H1 (cell line): ENCODE data around the gene RDH5. TPM values are rescaled to one million over a fixed set of nuclear protein-coding genes. Genes with fewer than 3 reads are reported as not detected.

Source experiments
- CTCF ChIA-PET: fragments of 300-600 bp; sonication (Branson Sonifier 250); formaldehyde crosslinking; loops from one replicate; lab custom pipeline; 2021; ENCODE audit not compliant: partially characterized antibody; lab: Charles Lee
- POLR2A ChIA-PET: fragments of 300-600 bp; sonication (Branson Sonifier 250); formaldehyde crosslinking; loops from one replicate; lab custom pipeline; 2021; ENCODE audit warnings: inconsistent platforms; ENCODE audit not compliant: partially characterized antibody; lab: Charles Lee
- DNase-seq, 2 experiments: peaks; one replicate each; pipeline versions ENCODE4 v3.0.0 to v3.0.0-alpha.2; 2010 to 2022; ENCODE audit warnings: low spot score in 2 of 2, low read depth in 1 of 2, mixed read lengths in 1 of 2
- FAIRE-seq: peaks from 2 replicates; lab custom pipeline; 2011; peaks lifted over from hg19 to GRCh38; lab: Jason Lieb, UNC
- H2AFZ ChIP-seq: 2 replicates; pipeline ENCODE4 v1.8.1; 2012; ENCODE audit warnings: low read length, inconsistent platforms
- H2AK5ac ChIP-seq: 2 replicates; pipeline ENCODE4 v1.6.1; 2013; ENCODE audit warnings: low read depth, low read length
- H2BK120ac ChIP-seq: replicated peaks from 2 replicates; pipeline ENCODE3; 2013; ENCODE audit warnings: low read depth, low read length, inconsistent platforms
- H2BK12ac ChIP-seq: 2 replicates; pipeline ENCODE4 v1.6.1; 2013; ENCODE audit warnings: low read depth, low read length
- H2BK15ac ChIP-seq: 2 replicates; pipeline ENCODE4 v1.6.1; 2013; ENCODE audit warnings: low read length
- H2BK20ac ChIP-seq: 2 replicates; pipeline ENCODE4 v1.6.1; 2013; ENCODE audit warnings: low read length
- H2BK5ac ChIP-seq: 2 replicates; pipeline ENCODE4 v1.6.1; 2013; ENCODE audit warnings: low read depth, low read length
- H3K14ac ChIP-seq: 2 replicates; pipeline ENCODE4 v1.6.1; 2013; ENCODE audit warnings: inconsistent platforms; ENCODE audit not compliant: insufficient read length
- H3K18ac ChIP-seq: 2 replicates; pipeline ENCODE4 v1.6.1; 2013; ENCODE audit warnings: low read length; ENCODE audit errors: extremely low read depth
- H3K23ac ChIP-seq: 2 replicates; pipeline ENCODE4 v1.6.1; 2013; ENCODE audit warnings: inconsistent platforms; ENCODE audit not compliant: insufficient read length
- H3K23me2 ChIP-seq: 2 replicates; pipeline ENCODE4 v1.6.1; 2013; ENCODE audit warnings: low read depth, low read length
- H3K27ac ChIP-seq: 2 replicates; pipeline ENCODE4 v1.6.1; 2011; ENCODE audit warnings: low read depth, low read length, inconsistent platforms
- H3K27me3 ChIP-seq, 4 experiments: replicated peaks in 1 of 4; 1 replicate in 1 of 4; 2 replicates in 3 of 4; pipeline versions ENCODE4 v1.6.1 to v1.8.1; 2011 to 2013; ENCODE audit warnings: low read length in 3 of 4, mild to moderate bottlenecking in 3 of 4, inconsistent platforms in 2 of 4, mixed read lengths in 2 of 4, moderate library complexity in 1 of 4; ENCODE audit not compliant: control insufficient read depth in 3 of 4, insufficient read depth in 3 of 4; ENCODE audit errors: extremely low read depth in 1 of 4
- H3K36me3 ChIP-seq, 4 experiments: 2 replicates each; pipeline versions ENCODE4 v1.6.1 to v1.8.1; 2011 to 2013; ENCODE audit warnings: mild to moderate bottlenecking in 4 of 4, low read length in 3 of 4, moderate library complexity in 2 of 4, control low read depth in 1 of 4, inconsistent platforms in 1 of 4; ENCODE audit not compliant: insufficient read depth in 4 of 4, control insufficient read depth in 2 of 4
- H3K4ac ChIP-seq: replicated peaks from 2 replicates; pipeline ENCODE3; 2013; ENCODE audit warnings: low read length, low read depth, mixed read lengths, inconsistent platforms; ENCODE audit not compliant: insufficient read length
- H3K4me1 ChIP-seq, 4 experiments: replicated peaks in 1 of 4; 1 replicate in 1 of 4; 2 replicates in 3 of 4; pipeline versions ENCODE4 v1.6.1 to v1.8.1; 2011 to 2013; ENCODE audit warnings: low read length in 3 of 4, inconsistent platforms in 2 of 4, mixed read lengths in 1 of 4; ENCODE audit not compliant: insufficient read depth in 4 of 4, control insufficient read depth in 3 of 4
- H3K4me2 ChIP-seq, 2 experiments: 2 replicates each; pipeline versions ENCODE4 v1.6.1 to v1.8.1; 2011 to 2013; ENCODE audit warnings: low read depth in 2 of 2, low read length in 2 of 2, control low read depth in 1 of 2, inconsistent platforms in 1 of 2, mild to moderate bottlenecking in 1 of 2; ENCODE audit not compliant: insufficient read depth in 1 of 2
- H3K4me3 ChIP-seq, 4 experiments: fragments of 200-600, 300-600 bp in 1 of 4; sonication (generic), shearing (Covaris generic), sonication (Bioruptor Twin) in 1 of 4; 2 replicates each; pipeline versions ENCODE4 v1.5.1 to v1.8.1; 2011 to 2016; ENCODE audit warnings: low read length in 4 of 4, low read depth in 3 of 4, control low read depth in 2 of 4, inconsistent platforms in 2 of 4, mild to moderate bottlenecking in 2 of 4, mixed read lengths in 1 of 4, moderate library complexity in 1 of 4; ENCODE audit not compliant: insufficient read depth in 2 of 4; ENCODE audit errors: extremely low read depth in 1 of 4
- H3K56ac ChIP-seq: replicated peaks from 2 replicates; pipeline ENCODE3; 2013; ENCODE audit warnings: low read depth, mild to moderate bottlenecking, mixed read lengths, low read length, inconsistent platforms; ENCODE audit not compliant: insufficient read length
- H3K79me1 ChIP-seq: 2 replicates; pipeline ENCODE4 v1.6.1; 2013; ENCODE audit warnings: low read depth, low read length, control low read depth
- H3K79me2 ChIP-seq, 2 experiments: 2 replicates each; pipeline versions ENCODE4 v1.6.1 to v1.8.1; 2012 to 2013; ENCODE audit warnings: low read length in 2 of 2, mild to moderate bottlenecking in 2 of 2, inconsistent platforms in 1 of 2; ENCODE audit not compliant: insufficient read depth in 2 of 2, control insufficient read depth in 1 of 2
- H3K9ac ChIP-seq, 4 experiments: replicated peaks in 1 of 4; 1 replicate in 1 of 4; 2 replicates in 3 of 4; pipeline versions ENCODE4 v1.6.1 to v1.8.1; 2011 to 2013; ENCODE audit warnings: low read depth in 3 of 4, low read length in 3 of 4, control low read depth in 2 of 4, mild to moderate bottlenecking in 2 of 4, moderate library complexity in 2 of 4, inconsistent platforms in 1 of 4; ENCODE audit errors: extremely low read depth in 1 of 4
- H3K9me3 ChIP-seq, 2 experiments: 2 replicates each; pipeline versions ENCODE4 v1.6.1 to v1.8.1; 2012 to 2013; ENCODE audit warnings: mild to moderate bottlenecking in 2 of 2, moderate library complexity in 2 of 2, control low read depth in 1 of 2, inconsistent platforms in 1 of 2, low read depth in 1 of 2, low read length in 1 of 2, mixed read lengths in 1 of 2; ENCODE audit not compliant: insufficient read depth in 2 of 2
- H4K20me1 ChIP-seq, 2 experiments: replicated peaks in 1 of 2; 2 replicates each; pipeline versions ENCODE3 to v1.8.1; 2011 to 2013; ENCODE audit warnings: inconsistent platforms in 2 of 2, low read length in 2 of 2, mild to moderate bottlenecking in 1 of 2; ENCODE audit not compliant: insufficient read depth in 2 of 2, control insufficient read depth in 1 of 2
- H4K5ac ChIP-seq: 2 replicates; pipeline ENCODE4 v1.6.1; 2013; ENCODE audit warnings: low read length, low read depth, mixed read lengths, inconsistent platforms; ENCODE audit not compliant: insufficient read length
- H4K8ac ChIP-seq: 2 replicates; pipeline ENCODE4 v1.8.0; 2013; ENCODE audit warnings: mild to moderate bottlenecking, moderate library complexity, low read length, inconsistent platforms; ENCODE audit not compliant: insufficient read depth; ENCODE audit errors: extremely low read depth
- H4K91ac ChIP-seq: replicated peaks from 2 replicates; pipeline ENCODE3; 2013; ENCODE audit warnings: low read length, mixed read lengths, inconsistent platforms; ENCODE audit not compliant: insufficient read length
- CREB1 ChIP-seq: IDR thresholded peaks from 2 replicates; pipeline ENCODE4 v1.6.1; 2012; ENCODE audit warnings: inconsistent platforms
- CTBP2 ChIP-seq: IDR thresholded peaks from 2 replicates; pipeline ENCODE4 v1.7.0; 2011; ENCODE audit warnings: borderline replicate concordance, mild to moderate bottlenecking, moderate library complexity, mixed read lengths, low read length; ENCODE audit not compliant: insufficient read depth, insufficient read length
- EGR1 ChIP-seq: IDR thresholded peaks from 2 replicates; pipeline ENCODE4 v1.6.1; 2011; ENCODE audit warnings: low read depth, low read length, borderline replicate concordance
- FOSL1 ChIP-seq: IDR thresholded peaks from 2 replicates; pipeline ENCODE4 v1.6.1; 2011; ENCODE audit warnings: mild to moderate bottlenecking, low read depth, low read length, moderate library complexity; ENCODE audit not compliant: insufficient read depth
- HDAC6 ChIP-seq: IDR thresholded peaks from one replicate; pipeline ENCODE4 v1.7.1; 2012; ENCODE audit warnings: low read depth, mild to moderate bottlenecking, inconsistent platforms, low read length, moderate library complexity
- MAFK ChIP-seq: IDR thresholded peaks from 2 replicates; pipeline ENCODE4 v1.6.1; 2012; ENCODE audit warnings: low read depth, mild to moderate bottlenecking, improper control_type of control experiment, low read length
- SP1 ChIP-seq: IDR thresholded peaks from 2 replicates; pipeline ENCODE4 v1.6.1; 2011; ENCODE audit warnings: low read depth, low read length
- TEAD4 ChIP-seq: IDR thresholded peaks from 2 replicates; pipeline ENCODE4 v1.6.1; 2012; ENCODE audit warnings: low read depth, low read length, inconsistent platforms, mixed read lengths
- WGBS, 2 experiments: shearing (Covaris generic) in 1 of 2; methylation state at CpG; one replicate each; pipeline versions ENCODE4 v1.1.6 to v1.1.7; 2013 to 2015; ENCODE audit warnings: low lambda C conversion rate in 2 of 2, mixed read lengths in 2 of 2, inconsistent platforms in 1 of 2, low coverage in 1 of 2, missing lambda C conversion rate in 1 of 2; ENCODE audit not compliant: insufficient replicate concordance in 2 of 2, insufficient coverage in 1 of 2, insufficient read length in 1 of 2; ENCODE audit errors: extremely low coverage in 1 of 2, missing lambda C conversion rate in 1 of 2; 5-methylcytosine and 5-hydroxymethylcytosine counted together
- polyA plus RNA-seq, 7 experiments: library from polyadenylated mRNA; depleted of rRNA in 3 of 7; stranded (reverse) in 5 of 7; unstranded in 2 of 7; fragments of >200 nt in 5 of 7; fragments of 200-250 nt in 2 of 7; gene quantifications; 1 replicate in 5 of 7; 2 replicates in 1 of 7; 4 replicates in 1 of 7; pipeline versions ENCODE4 v1.2.1 to v1.2.3, GENCODE V29; 2011 to 2013; ENCODE audit warnings: missing spikeins in 2 of 7, mixed read lengths in 2 of 7
- total RNA-seq: library from RNA; stranded (reverse); fragmentation: NEBNext Ultra II Directional; extraction: Animal tissue kit (Norgen Biotek cat#: 25700); gene quantifications from 2 replicates; pipeline ENCODE4 v1.2.1, GENCODE V29; 2021
- TF ChIP-seq, protein P1 (sequence below): IDR thresholded peaks from 2 replicates; pipeline ENCODE4 v1.6.1; 2011; ENCODE audit warnings: low read length, improper control_type of control experiment

The RDH5 gene
- total and polyA plus RNA-seq, 2 of the 8 experiments (the other 6 are each of a cell fraction or from before 2014, with no cell fraction given), result 4.2 to 6.0 TPM

- Histone ChIP-seq H3K23me2 (peaks cover 3% of the 10 kb centered on the region), H2AK5ac (no peak overlapping the region), H3K27ac (no peak overlapping the region), H4K20me1 (no peaks in the 10 kb centered on the region), H3K27me3 (no peaks in the 10 kb centered on the region), H3K56ac (no peak overlapping the region), H3K36me3 (no peaks in the 10 kb centered on the region), H3K79me2 (no peaks in the 10 kb centered on the region), H2BK15ac (0 out of 2 replicates have a peak overlapping the region, but pooled peaks have one; percentile 29), H3K4me2 (no peak overlapping the region), H4K8ac (no peak overlapping the region), H2BK20ac (0 out of 2 replicates have a peak overlapping the region, but pooled peaks have one; percentile 21), H3K79me1 (no peaks in the 10 kb centered on the region), H3K18ac (no peak overlapping the region; the same call in 1 of the 2 replicates), H3K23ac (no peak overlapping the region), H3K4me1 (peaks cover 0 to 16% (median 8%) of the 10 kb centered on the region in 4 experiments; a peak in 5 of 7 replicates), H3K14ac (no peak overlapping the region), H4K91ac (no peak overlapping the region), H3K9me3 (no peaks in the 10 kb centered on the region), H3K4ac (peak overlapping the region; percentile 87), H2BK5ac (no peak overlapping the region), H2AFZ (no peak overlapping the region), H3K4me3 (no peak overlapping the region), H2BK120ac (no peak overlapping the region), H2BK12ac (peak overlapping the region; percentile 39; the same call in 1 of the 2 replicates), H4K5ac (no peak overlapping the region), H3K9ac (no peak overlapping the region)
- no peak for DNase-seq
- ChIA-PET POLR2A (interaction anchor here (34.1 kb wide), 1 partner anchor 30 kb away, joined by 809 read pairs; no protein-coding TSS in a partner anchor), CTCF (interaction anchor here (0.9 to 11.1 kb wide), 20 partner anchors 8 to 190 kb away, joined by 3 to 229 read pairs (median 17); partner anchors contain the start of genes BLOC1S1, ITGA7, ORMDL2 and PYM1)
- no peak for FAIRE-seq
- TF ChIP-seq HDAC6, result no peak
- TF ChIP-seq EGR1, result no peak
- TF ChIP-seq CTBP2, result no peak
- no peak for TF ChIP-seq MAFK
- no peak for TF ChIP-seq FOSL1
- no peak for TF ChIP-seq SP1
- TF ChIP-seq TEAD4, result no peak
- TF ChIP-seq CREB1, result no peak
- TF ChIP-seq, protein P1, sequence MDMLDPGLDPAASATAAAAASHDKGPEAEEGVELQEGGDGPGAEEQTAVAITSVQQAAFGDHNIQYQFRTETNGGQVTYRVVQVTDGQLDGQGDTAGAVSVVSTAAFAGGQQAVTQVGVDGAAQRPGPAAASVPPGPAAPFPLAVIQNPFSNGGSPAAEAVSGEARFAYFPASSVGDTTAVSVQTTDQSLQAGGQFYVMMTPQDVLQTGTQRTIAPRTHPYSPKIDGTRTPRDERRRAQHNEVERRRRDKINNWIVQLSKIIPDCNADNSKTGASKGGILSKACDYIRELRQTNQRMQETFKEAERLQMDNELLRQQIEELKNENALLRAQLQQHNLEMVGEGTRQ, result no peak
- 95% methylated on average over 2 of the region's 3 CpGs; no CpG with 5 or more reads in 1 of the 2 experiments for WGBS, 2 experiments
Observed at GRCh38 chr12:55736076-55736475, 15.9 kb downstream of the RDH5 start.
